Neural progenitor cell (in vitro differentiated cells): ENCODE measurements around the gene SEC14L1. TPM values are rescaled to one million over a fixed set of nuclear protein-coding genes. Genes with fewer than 3 reads are reported as not detected.

Experiments
- DNase-seq: peaks from one replicate; pipeline ENCODE4 v3.0.0-alpha.2; 2016; ENCODE audit warnings: low spot score
- H2AFZ ChIP-seq: fragments of 200-600 bp; sonication (generic); replicated peaks from 2 replicates; pipeline ENCODE4 v1.6.1; 2016; ENCODE audit warnings: antibody characterized with exemption
- H3F3A ChIP-seq: fragments of 200-600 bp; sonication (generic); 2 replicates; pipeline ENCODE4 v1.6.1; 2016; ENCODE audit warnings: antibody characterized with exemption, low read depth
- H3K27ac ChIP-seq: fragments of 200-600 bp; sonication (generic); 2 replicates; pipeline ENCODE4 v1.5.1; 2016; ENCODE audit warnings: mild to moderate bottlenecking
- H3K27me3 ChIP-seq: fragments of 200-600 bp; sonication (generic); 2 replicates; pipeline ENCODE4 v1.6.1; 2016; ENCODE audit warnings: mild to moderate bottlenecking, moderate library complexity
- H3K36me3 ChIP-seq: fragments of 200-600 bp; sonication (generic); 2 replicates; pipeline ENCODE4 v1.5.1; 2016
- H3K4me1 ChIP-seq: fragments of 200-600 bp; sonication (generic); 2 replicates; pipeline ENCODE4 v1.6.1; 2016; ENCODE audit warnings: mixed run types
- H3K4me2 ChIP-seq: fragments of 200-600 bp; sonication (generic); 2 replicates; pipeline ENCODE4 v1.6.1; 2016
- H3K4me3 ChIP-seq: fragments of 200-600 bp; sonication (generic); 2 replicates; pipeline ENCODE4 v1.5.1; 2016
- H3K79me2 ChIP-seq: fragments of 200-600 bp; sonication (generic); 2 replicates; pipeline ENCODE4 v1.6.1; 2016; ENCODE audit warnings: low read depth
- H3K9ac ChIP-seq: fragments of 200-600 bp; sonication (generic); 2 replicates; pipeline ENCODE4 v1.6.1; 2016
- H3K9me3 ChIP-seq: fragments of 200-600 bp; sonication (generic); 2 replicates; pipeline ENCODE4 v1.5.1; 2016; ENCODE audit warnings: low read depth
- H4K20me1 ChIP-seq: fragments of 200-600 bp; sonication (generic); 2 replicates; pipeline ENCODE4 v1.6.1; 2016; ENCODE audit warnings: low read depth
- H3K27ac Mint-ChIP-seq: 3 replicates; pipeline ENCODE4 v1.8.0; 2021; ENCODE audit warnings: mixed read lengths
- H3K27me3 Mint-ChIP-seq: 2 replicates; pipeline ENCODE4 v1.8.0; 2022; ENCODE audit warnings: low read depth, mild to moderate bottlenecking, inconsistent platforms, moderate library complexity, mixed read lengths; ENCODE audit not compliant: insufficient read depth
- H3K36me3 Mint-ChIP-seq: 3 replicates; pipeline ENCODE4 v1.8.0; 2021; ENCODE audit warnings: mixed read lengths
- H3K4me1 Mint-ChIP-seq: 3 replicates; pipeline ENCODE4 v1.8.0; 2021; ENCODE audit warnings: mixed read lengths
- H3K4me3 Mint-ChIP-seq: 3 replicates; pipeline ENCODE4 v1.8.0; 2021; ENCODE audit warnings: mild to moderate bottlenecking, moderate library complexity, mixed read lengths
- H3K9me3 Mint-ChIP-seq: 3 replicates; pipeline ENCODE4 v1.8.0; 2020; ENCODE audit warnings: mixed read lengths
- EZH2 ChIP-seq: fragments of 200-600 bp; sonication (generic); IDR thresholded peaks from 2 replicates; pipeline ENCODE4 v1.6.1; 2017; ENCODE audit warnings: antibody characterized with exemption, mild to moderate bottlenecking, moderate library complexity
- EZH2phosphoT487 ChIP-seq: fragments of 200-600 bp; sonication (generic); IDR thresholded peaks from 2 replicates; pipeline ENCODE4 v1.6.1; 2017; ENCODE audit warnings: antibody characterized with exemption
- total RNA-seq: library from RNA; depleted of rRNA; stranded (reverse); fragments of >200 nt; gene quantifications from 2 replicates; pipeline ENCODE4 v1.2.3, GENCODE V29; 2015; ENCODE audit warnings: low replicate concordance
- TF ChIP-seq, protein P1 (sequence below): fragments of 200-600 bp; sonication (generic); IDR thresholded peaks from 2 replicates; pipeline ENCODE4 v1.5.1; 2017; ENCODE audit warnings: antibody characterized with exemption, mild to moderate bottlenecking

Gene SEC14L1
- total RNA-seq, 1 donor from 2014 or later = 75.0 TPM

DNA sequence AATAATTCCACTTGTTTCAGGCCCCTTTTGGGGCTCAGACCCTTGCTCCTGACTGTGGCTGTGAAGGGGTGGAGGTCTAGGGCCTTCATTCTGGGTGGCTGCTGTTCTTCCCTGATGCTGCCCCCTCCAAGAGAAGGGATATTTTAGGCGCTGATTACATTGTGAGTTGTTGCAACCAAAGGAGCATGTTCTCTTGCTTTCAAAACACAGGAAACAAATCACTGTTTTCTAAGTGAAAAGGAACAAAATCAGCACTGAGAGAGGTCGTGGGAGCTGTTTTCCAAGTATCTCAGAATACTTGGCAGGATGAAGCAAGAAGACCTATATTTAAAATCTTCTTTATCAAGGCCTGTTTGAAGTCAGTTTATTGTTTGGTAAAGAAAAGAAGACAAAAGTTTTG lies 25.3 kb upstream of the SEC14L1 start:
- H3K27me3 ChIP-seq = no peaks in the 10 kb centered on the region
- no peaks in the 10 kb centered on the region for H4K20me1 ChIP-seq
- H3K27ac ChIP-seq = no peak overlapping the region
- Mint-ChIP-seq H3K36me3 (no peaks in the 10 kb centered on the region), H3K9me3 (no peaks in the 10 kb centered on the region), H3K27me3 (no peaks in the 10 kb centered on the region), H3K4me1 (peaks cover 27% of the 10 kb centered on the region), H3K27ac (no peak overlapping the region), H3K4me3 (no peak overlapping the region)
- no peaks in the 10 kb centered on the region for H3K36me3 ChIP-seq
- no peaks in the 10 kb centered on the region for H3K4me1 ChIP-seq
- no peak overlapping the region for H3K4me2 ChIP-seq
- H3K9me3 ChIP-seq = no peaks in the 10 kb centered on the region
- no peaks in the 10 kb centered on the region for H3K79me2 ChIP-seq
- no peak overlapping the region for H2AFZ ChIP-seq
- no peak for TF ChIP-seq EZH2
- TF ChIP-seq, protein P1, sequence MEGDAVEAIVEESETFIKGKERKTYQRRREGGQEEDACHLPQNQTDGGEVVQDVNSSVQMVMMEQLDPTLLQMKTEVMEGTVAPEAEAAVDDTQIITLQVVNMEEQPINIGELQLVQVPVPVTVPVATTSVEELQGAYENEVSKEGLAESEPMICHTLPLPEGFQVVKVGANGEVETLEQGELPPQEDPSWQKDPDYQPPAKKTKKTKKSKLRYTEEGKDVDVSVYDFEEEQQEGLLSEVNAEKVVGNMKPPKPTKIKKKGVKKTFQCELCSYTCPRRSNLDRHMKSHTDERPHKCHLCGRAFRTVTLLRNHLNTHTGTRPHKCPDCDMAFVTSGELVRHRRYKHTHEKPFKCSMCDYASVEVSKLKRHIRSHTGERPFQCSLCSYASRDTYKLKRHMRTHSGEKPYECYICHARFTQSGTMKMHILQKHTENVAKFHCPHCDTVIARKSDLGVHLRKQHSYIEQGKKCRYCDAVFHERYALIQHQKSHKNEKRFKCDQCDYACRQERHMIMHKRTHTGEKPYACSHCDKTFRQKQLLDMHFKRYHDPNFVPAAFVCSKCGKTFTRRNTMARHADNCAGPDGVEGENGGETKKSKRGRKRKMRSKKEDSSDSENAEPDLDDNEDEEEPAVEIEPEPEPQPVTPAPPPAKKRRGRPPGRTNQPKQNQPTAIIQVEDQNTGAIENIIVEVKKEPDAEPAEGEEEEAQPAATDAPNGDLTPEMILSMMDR = no peak
- no peak for TF ChIP-seq EZH2phosphoT487
- H3K4me3 ChIP-seq = no peak overlapping the region
- no peak overlapping the region for H3K9ac ChIP-seq
- DNase-seq = no peak
- H3F3A ChIP-seq = peaks cover 5% of the 10 kb centered on the region

DNA sequence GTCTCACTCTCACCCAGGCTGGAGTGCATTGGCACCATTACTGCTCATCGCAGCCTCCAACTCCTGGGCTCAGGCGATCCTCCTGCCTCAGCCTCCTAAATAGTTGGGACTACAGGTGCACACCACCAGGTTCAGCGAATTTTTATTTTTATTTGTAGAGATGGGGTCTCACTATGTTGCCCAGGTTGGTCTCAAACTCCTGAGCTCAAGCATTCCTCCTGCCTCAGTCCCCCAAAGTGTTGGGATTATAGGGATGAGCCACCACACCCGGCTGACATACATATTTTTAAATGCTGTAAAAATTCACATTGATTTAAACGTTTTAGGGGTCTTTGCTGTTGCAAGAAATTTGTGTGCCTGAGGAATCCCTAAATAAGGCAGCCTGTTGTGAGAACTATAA lies 24.8 kb upstream of the SEC14L1 start:
- H3K36me3 Mint-ChIP-seq = no peaks in the 10 kb centered on the region

DNA sequence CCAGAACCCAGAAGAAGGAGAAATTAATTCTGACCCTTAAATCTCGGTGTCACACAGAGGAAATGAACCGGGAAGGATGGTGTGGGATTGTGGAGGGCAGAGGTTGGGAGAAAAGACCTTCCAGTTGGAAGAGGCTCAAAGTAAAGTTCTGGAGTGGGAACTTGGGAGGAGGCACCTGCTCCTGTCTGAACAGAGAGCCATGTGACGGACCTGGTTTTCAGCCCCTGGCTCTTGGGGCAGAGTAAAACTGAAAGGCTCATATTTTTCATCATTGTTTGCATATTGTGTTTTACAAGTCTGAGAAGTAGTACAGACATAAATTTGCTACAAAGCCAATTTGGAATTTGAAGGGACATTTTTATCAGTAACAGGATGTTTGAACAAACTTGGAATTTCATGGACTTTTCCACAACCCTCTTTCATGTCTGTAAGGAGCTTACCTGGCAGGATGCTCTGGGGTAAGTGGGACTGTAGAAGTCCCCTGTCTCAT lies 24.4 kb upstream of the SEC14L1 start:
- no peak overlapping the region for H3K27ac Mint-ChIP-seq
- Histone ChIP-seq H3K79me2 (no peaks in the 10 kb centered on the region), H3K27me3 (no peaks in the 10 kb centered on the region), H3K9ac (no peak overlapping the region), H3K4me2 (no peak overlapping the region), H3K4me1 (no peaks in the 10 kb centered on the region), H2AFZ (no peak overlapping the region), H4K20me1 (no peaks in the 10 kb centered on the region), H3K4me3 (no peak overlapping the region), H3K27ac (no peak overlapping the region), H3K9me3 (no peaks in the 10 kb centered on the region), H3F3A (peaks cover 5% of the 10 kb centered on the region), H3K36me3 (no peaks in the 10 kb centered on the region)
- H3K4me1 Mint-ChIP-seq = peaks cover 27% of the 10 kb centered on the region
- H3K27me3 Mint-ChIP-seq = no peaks in the 10 kb centered on the region
- H3K4me3 Mint-ChIP-seq = no peak overlapping the region
- H3K9me3 Mint-ChIP-seq = no peaks in the 10 kb centered on the region
- H3K36me3 Mint-ChIP-seq = no peaks in the 10 kb centered on the region
- TF ChIP-seq EZH2phosphoT487 (no peak), EZH2 (no peak)
- TF ChIP-seq, protein P1 = no peak
- no peak for DNase-seq

More for the DNA sequence above, 24.8 kb upstream of the SEC14L1 start:
- no peak overlapping the region for H3K4me3 ChIP-seq
- no peaks in the 10 kb centered on the region for H3K79me2 ChIP-seq
- H4K20me1 ChIP-seq = no peaks in the 10 kb centered on the region
- no peak overlapping the region for H3K27ac ChIP-seq
- no peaks in the 10 kb centered on the region for H3K36me3 ChIP-seq
- peaks cover 5% of the 10 kb centered on the region for H3F3A ChIP-seq
- H3K9me3 ChIP-seq = no peaks in the 10 kb centered on the region
- no peak overlapping the region for H2AFZ ChIP-seq
- no peaks in the 10 kb centered on the region for H3K9me3 Mint-ChIP-seq
- no peaks in the 10 kb centered on the region for H3K27me3 Mint-ChIP-seq
- no peak overlapping the region for H3K27ac Mint-ChIP-seq
- DNase-seq = no peak
- no peaks in the 10 kb centered on the region for H3K4me1 ChIP-seq
- H3K4me1 Mint-ChIP-seq = peaks cover 27% of the 10 kb centered on the region
- no peak overlapping the region for H3K9ac ChIP-seq
- H3K27me3 ChIP-seq = no peaks in the 10 kb centered on the region
- H3K4me3 Mint-ChIP-seq = no peak overlapping the region
- no peak for TF ChIP-seq EZH2
- TF ChIP-seq EZH2phosphoT487 = no peak
- TF ChIP-seq, protein P1 = no peak
- H3K4me2 ChIP-seq = no peak overlapping the region
